Colon (tissue), 2 donors: ENCODE results near the gene MEF2C.
"Not testable (repeated sequence)": the region's sequence is repeated elsewhere in the genome, so short reads cannot be mapped to it uniquely, and the experiment has no call there.

ENCODE experiments used
- FAIRE-seq: peaks from 2 replicates; lab custom pipeline; 2012; peaks lifted over from hg19 to GRCh38; lab: Jason Lieb, UNC
- donor health status: control.
- donor health status: control.

MEF2C gene

DNA sequence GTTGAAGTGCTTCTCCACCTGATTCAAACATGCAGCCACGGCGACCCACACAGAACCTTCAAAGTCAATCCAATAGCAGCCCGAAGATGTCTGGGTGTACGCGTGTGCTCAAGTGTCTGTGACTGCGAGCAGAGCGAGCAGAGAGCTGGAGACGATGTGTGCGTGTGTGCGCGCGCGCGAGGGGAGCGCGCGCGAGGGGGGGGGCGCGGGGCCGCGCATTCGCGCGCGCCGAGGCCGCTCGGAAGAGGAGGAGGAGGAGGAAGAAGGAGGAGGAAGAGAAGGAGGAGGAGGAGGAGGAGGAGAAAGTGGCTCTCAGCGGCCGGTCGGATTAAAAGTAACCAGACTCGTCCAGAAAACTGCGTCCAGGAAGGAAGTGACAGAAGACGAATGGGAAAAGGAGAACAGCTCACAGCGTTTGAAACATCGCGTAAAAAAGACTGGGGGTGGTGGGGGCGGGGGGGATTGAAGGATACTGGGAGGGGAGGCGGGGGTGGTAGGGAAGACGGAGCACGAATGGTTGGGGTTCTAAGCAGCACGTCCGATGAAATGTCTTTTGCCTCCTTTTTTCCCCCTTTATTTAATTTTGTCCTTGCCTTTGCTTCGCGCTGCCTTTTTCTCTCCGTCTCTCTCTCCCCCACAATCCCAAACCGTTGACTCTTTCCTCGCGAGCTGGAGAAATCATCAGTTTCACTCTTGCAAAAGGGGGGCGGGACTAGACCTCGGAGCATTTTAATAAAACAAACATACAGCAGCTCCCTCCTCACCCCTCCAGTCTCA lies at the start of gene MEF2C:
Gene MEF2C (minus strand): TSS at position 126 of the 777 bp plus-strand sequence. CDS start 59,396 bp downstream, outside the sequence.
- FAIRE-seq = no peak

DNA sequence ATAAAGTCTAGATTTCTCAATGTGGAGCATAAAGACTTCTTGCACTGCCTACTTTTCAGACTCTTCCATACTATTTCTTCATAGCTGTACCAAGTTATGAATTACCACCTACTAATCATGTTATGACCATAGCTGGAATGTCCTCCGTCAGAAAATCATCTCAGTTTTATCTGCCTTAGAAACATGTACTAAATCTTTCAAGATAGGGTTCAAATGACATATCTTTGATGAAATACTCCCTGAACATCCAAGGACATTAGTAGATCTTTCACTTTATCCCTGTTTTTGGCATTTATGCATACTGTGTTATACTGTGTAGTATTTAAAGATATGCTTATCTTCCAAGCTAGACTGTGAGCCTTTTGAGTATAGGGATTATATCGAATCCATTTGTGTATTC lies 49.6 kb upstream of the MEF2C start:
- no peak for FAIRE-seq

DNA sequence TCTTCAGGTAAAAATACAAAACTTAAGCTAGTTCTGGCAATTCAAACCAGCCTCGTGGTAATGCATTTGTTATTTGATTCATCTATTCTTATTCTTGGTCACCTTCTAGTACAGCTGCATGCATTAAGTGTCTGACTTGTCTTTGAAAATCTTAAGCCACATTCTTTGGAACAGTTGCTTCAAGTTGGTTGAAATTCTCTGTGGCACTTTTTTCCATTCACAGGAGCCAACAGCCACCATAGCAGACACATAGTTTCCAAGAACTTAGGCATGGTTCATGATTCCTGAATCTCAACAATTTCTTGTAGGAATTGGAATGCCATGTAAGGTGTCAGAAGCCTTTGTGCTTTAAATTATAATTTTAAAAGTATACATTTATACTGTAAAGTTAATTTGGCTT lies 47.4 kb upstream of the MEF2C start:
- FAIRE-seq = no peak

DNA sequence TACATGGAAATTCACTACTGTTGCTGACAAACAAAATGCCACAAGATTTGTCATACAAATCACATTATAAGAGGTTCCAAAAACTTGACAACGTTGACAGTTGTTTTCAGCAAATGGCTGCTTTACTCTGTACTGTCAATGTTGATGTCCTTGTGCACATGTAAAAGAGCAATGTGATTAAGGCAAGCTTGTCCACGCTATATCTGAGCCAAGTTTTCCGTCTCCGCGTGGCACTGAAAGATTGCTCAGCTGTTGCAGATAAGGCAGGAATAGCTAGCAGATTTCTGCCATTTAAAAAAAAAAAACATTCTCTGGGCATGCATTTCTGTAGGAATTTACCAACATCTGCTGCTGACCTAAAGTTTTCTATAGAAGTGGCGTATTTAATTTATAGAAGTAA lies 46.4 kb upstream of the MEF2C start:
- no peak for FAIRE-seq

DNA sequence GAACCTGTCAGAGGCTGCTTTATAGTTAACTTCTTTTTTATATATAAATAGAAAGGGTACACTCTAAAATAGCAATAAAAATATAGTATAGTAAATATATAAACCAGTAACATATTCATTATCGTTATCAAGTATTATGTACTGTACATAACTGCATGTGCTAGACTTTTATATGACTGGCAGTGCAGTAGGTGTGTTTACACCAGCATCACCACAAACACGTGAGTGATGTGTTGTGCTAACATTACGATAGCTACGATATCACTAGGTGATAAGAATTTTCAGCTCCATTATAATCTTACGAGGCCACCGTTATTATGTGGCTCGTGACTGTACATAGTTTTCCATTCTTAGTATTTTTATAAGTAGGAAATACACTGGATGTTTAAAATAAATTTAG lies 43.8 kb upstream of the MEF2C start:
- FAIRE-seq = no peak

DNA sequence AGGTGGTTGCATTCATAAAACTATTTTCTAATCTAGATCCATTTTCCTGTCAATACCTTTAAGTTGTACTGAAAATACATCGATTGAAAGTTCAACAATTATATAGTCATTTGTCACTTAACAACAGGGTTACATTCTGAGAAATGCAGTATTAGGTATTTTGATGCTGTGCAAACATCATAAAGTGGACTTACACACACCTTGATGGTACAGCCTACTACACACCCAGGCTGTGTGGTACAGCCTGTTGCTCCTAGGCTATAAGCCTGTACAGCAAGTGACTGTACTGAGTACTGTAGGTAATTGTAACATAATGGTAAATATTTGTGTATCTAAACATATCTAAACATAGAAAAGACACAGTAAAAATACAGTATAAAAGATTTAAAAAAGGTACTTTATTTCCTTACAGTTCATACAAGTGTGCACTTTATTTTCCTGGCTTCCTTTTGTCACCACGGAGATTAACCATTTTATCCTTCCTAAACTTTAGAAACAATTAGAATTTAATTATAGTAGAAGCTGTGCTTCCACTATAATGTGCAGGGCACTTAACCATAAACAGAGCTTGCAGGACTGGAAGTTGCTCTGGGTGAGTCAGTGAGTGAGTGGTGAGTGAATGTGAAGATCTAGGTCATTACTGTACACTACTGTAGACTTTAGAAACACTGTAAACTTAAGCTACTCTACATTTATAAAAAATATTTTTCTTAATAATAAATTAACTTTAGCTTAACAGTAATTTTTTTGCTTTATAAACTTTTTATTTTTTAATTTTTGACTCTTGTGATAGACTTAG lies 42.9 kb upstream of the MEF2C start:
- no peak for FAIRE-seq

DNA sequence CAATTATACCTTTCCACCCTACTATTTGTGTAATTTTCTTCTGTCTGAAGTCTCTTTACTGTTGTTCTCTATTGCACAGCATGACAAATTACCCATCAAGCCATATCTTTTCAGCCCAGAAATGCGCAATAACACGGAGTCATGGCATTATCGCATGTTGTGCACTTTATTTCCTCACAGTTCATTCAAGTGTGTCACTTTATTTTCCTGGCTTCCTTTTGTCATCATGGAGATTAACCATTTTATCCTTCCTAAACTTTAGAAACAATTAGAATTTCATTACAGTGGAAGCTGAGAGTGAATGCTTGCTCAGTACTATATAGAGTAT lies 41.3 kb upstream of the MEF2C start:
- no peak for FAIRE-seq

DNA sequence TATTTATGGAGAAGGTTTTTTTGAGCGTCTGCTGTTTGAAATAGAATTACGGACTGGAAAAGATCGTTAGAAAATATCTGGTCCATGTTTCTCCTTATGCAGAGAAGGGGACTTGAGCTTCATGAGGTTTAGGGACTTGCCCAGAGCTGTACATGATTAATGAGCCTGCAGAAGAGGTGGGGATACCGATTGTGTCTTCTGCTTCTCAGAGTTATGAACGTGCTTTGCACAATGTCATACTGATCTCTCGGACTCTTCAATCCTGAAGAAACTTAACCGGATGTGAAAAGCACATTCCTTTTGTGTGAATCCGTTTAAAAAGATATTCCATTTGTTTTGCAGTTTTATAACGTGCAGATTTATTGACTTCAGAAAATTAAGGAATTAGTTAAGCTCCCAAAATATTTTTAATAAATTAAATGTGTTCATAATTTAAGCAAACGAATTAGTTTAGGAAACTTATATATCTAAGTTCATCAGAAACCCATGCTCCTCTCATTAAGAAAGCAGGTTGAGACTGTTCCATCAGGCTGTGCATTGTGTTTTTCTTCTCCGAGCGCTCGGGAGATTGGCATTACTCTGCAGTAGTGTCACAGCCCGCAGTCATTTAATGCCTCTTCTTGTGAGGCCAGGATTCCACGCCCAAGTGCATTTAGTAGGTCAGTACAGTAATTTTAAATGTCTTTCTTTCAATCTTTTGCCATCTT lies 40.8 kb upstream of the MEF2C start:
- no peak for FAIRE-seq

DNA sequence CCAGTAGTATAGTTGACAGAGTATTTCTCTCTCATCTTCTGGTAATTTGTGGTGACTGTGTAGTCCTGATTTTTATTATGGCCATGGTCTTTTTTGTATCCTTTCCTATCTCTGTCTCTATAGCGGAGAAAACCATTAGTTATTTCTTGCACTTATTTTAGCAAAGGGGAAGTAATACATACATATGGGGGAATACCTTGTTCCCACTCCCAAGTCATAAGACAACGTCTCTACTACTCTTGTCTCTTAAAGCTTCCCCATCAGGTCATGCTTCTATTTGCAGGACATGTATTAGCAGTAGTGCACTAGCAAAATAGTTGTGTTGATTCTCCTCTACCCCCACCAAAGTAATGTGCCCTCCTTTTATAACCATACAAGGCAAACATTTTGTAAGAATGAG lies 29.8 kb upstream of the MEF2C start:
- FAIRE-seq = not testable (repeated sequence)

DNA sequence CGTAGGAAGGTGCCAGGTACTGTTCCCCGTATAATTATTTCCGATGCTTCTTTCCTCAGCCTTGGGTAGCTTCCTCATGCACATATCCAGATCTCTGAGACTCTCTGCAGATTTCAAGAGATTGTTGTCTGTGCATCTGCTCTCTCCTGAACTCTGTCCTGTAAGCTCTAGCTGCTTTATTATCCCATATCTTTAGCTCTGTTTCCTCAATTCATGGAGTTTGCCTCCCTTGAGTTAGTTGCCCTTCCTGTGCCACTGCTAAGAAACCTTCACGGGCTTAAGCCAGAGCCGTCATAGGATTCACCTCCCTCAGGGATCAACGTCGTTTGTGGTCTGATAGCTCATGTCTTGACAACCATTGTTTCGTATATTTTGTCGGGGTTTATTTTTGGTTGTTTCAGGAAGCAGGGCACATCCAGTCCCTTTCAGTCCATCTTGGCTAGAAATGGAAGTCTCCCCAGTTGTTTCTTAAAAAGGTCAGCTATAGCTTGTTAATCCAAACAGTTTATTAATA lies 28.1 kb upstream of the MEF2C start:
- not testable (repeated sequence) for FAIRE-seq

DNA sequence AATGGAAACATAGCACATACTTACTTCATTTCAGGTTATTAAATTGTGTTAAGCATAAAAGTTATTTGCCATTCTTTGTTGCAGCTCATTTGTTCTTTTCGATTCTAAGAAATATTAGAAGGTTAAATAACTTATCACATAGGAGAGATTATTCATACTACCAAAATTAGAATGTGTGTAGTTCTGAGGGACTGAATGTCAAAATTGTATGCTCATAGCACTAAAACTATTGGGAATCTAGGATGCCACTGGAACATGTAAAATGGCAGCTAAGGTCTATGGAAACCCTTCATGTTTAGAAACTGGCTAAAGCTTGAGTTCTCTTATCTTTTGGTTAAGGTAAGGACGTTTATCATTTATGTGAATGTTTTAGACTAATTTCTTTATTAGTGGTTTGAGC lies 21.5 kb upstream of the MEF2C start:
- peak; percentile 10 for FAIRE-seq

DNA sequence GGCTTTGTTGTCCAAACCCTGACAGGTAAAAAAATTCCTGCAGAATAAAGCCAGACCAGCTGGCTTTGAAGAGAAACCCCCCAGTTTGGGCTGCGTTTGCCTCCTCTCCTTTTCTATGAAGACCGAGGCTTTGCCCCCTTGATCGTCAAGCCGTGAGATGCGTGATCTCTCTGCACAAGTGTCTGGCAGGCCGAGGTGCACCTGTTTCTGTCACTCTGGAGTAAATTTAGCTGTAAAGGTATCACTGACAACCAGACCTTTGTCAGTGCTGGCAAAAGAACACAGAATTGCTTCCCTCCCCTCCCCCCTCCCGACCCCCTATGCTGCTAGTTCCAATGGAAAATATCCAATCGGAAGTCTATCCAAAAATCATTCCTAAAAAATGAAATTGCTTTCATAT lies 21.0 kb upstream of the MEF2C start:
- not testable (repeated sequence) for FAIRE-seq

DNA sequence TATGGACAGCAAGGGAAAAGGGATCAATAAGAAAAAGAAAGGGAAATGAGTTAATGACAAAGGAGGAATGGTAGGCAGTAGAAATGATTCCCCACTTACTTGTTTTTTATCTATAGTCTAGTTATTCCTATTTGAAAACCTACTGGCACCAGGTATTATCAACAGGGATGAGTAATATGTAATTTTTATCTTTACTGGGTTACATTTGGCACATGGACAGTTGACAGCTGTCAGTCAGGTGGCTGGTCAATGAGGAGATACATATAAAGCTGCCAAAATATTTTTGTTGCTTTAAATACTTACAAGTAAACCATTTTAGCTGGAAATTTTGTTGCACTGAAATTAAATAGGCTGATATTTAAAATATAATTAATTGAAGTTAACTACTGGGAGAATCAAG lies 18.1 kb upstream of the MEF2C start:
- FAIRE-seq = peak; percentile 49

DNA sequence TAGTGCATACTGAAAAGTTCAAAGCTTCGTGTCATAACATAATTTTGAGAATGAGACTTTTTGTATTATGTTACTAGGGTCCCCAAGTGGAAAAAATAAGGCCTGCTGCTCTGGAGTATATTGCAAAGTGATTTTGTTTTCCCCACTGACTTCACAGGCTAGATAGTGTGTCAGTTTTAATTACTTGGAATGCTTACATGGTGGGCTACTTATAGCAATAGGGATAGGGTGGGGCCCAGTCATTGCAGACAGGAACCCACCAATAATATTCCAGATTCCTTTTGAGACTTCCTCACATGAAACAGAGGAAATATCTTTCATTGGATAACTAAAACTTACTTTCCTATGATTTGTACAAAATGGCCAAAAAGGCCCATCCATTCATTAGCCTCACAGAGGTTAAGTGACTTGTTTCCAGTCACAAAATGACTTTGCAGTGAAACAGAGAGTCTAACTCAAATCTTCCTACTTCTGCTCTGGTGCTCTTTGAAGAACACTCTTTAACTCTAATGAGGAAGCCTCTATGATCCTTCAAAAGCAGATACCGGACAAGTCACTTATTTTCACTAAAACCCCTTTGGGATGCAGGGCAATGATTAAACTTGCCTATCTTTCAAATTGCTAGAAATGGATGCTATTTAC lies 16.2 kb upstream of the MEF2C start:
- FAIRE-seq = no peak

DNA sequence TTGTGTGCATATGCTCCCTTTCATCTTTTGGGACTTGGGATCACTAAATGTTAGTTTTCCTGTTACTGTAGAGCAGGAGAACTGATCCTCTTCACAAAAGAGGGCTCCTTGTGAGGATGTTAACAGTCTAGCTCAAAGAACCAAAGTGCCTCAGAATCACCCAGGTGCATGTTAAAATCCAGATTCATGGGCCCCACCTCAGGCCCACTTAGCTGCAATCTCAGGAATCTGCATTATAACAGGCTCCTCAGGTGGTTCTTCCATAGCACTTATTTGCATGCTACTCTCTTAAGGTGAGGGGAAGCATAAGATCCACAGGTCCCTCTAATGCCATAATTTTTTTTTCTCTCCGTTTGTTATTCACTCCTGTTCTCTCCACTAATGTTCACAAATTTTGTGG lies 14.8 kb upstream of the MEF2C start:
- FAIRE-seq = no peak

DNA sequence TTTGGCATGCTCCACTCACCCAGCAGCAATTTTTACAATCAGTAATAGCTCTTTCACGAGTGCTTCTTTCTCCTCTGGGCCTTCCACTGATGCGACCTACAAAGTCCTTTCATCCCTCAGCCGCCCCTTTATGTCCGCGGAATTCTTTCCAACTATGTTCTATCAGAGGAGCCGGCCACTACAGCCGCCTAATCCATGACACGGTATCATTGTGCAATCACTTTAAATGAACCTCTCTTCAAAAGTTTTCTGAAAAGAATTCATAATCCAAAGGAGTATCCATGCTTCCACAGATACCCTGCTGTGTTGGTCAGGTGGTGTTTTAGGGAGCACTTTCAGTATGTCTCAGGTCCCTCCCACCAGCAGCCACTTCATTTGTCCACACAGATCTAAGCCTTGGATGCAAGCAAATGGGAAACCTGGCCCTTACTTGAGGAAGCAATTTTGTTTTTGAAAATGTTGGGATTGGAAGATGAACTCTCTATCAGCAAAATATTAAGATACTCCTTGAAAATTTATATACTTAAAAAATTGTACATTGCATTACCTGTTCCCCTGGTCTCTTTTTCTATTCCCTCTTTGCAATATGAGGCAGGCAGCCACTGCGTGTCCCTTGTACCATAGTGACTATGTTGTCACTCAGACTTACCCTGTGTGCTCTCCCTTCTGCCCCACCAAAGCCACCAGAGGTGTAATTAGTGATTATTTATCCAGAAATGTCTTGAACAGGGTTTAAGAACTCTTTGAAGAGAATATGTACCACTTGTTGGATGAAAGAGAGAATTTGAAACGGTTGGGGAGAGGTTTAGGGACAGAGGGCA lies 12.9 kb upstream of the MEF2C start:
- no peak for FAIRE-seq

DNA sequence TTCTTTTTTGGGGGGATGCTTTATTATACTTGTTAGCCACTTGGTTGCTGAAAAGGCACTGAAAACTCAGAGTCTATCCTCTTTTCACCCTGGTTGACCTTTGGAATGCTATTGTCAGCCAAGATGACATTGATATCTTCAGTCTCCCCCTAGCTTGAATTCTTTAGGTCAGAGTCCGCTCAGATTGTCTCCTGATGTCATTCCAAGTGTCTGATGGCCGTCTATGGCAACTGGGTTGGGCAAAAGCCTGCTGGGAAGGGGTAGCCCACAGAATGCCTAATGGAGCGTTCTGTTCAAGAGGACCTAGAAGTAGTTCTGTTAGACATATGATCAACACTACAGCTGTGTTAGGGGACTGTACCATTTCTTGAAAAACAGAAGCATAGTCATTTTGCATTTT lies 9.7 kb upstream of the MEF2C start:
- FAIRE-seq = no peak

DNA sequence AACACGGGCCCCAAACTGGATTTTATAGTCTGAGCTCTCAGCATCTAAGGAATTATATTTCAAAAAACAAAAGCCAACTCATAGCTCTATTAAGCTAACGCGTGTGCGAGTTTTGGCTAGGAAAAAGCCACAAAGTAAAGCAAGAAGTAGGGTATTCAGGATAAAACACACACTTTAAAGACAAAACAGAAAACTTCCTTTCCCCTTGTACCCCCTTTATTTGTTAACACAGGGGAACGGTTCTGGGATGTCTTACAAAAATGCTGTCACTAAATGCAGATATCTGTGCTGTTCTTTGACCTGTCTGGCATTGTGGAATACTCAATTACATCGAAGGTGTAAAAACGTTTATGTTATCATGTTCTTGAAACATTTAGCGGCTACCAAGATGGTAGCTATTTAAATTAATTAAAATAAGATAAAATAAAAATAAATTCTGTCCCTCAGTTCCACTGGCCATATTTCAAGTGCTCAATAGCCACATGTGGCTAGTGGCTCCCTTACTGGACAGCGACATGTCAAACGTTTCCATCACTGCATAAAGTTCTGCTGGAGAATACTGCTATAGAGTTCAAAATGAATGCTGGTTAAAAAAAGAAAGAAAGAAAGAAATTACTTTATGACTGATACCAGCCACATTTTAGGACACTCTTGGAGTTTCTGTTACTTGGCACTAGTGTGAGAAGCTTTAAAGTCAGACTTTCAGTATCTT lies 7.2 kb upstream of the MEF2C start:
- FAIRE-seq = no peak

DNA sequence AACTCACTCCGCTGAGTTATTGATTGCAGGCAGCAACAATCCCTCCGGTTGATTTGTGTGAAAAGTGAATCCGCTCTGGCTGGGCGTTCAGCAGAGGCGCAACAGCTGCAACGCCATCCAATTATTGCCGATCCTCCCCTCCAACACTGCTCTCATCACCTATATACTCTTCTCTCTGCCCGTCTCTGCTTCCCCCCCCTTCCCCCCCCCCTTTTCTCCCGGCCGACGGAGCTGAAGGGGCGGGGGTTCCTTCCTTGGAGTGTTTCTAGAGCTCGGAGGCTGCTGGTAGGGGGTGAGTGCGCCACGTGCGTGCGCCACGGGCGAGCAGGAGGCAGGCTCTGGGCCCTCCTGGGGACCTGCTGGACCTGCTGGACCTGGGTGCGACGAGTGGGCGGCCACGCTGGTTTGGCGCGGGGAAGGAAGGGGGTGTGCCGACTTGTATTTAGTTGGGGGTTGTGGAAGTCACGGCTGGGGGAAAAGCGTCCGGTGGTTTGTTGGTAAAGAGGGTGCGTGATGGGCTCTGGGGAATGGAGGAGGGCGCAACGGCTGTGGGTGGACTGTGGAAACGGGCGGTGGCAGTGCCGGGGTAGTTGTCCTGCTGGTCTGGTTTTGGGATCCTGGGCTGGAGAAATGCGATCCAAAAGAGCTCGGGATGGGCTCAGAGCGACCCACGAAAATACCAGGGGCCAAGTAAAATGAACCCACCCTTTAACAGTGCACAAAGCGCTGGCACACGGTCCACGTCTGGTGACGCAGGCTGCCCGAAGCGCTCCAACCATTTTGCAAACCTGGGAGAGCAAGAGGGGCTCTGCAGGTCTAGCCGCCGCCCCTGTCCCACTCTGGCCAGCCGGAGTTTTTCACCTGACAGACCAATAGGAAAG lies 6.4 kb upstream of the MEF2C start:
- no peak for FAIRE-seq

DNA sequence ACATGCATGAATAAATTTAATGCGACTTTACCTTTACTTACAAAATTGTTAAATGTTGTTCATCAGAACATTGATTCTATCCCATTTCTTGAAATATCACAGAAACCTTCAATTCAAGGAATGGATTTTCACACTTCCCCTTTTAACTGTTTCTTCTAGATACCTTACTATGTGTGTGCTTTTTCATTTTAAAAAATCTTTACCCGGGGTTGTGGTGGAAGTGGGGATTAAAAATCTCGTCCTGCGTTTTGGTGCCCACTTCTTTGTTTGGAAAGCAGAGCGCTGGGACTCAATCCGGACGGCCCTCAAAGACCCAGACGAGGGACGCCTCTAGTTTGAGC lies 5.8 kb upstream of the MEF2C start:
- no peak for FAIRE-seq
